ENCODE results near the gene TRMU.

DNA sequence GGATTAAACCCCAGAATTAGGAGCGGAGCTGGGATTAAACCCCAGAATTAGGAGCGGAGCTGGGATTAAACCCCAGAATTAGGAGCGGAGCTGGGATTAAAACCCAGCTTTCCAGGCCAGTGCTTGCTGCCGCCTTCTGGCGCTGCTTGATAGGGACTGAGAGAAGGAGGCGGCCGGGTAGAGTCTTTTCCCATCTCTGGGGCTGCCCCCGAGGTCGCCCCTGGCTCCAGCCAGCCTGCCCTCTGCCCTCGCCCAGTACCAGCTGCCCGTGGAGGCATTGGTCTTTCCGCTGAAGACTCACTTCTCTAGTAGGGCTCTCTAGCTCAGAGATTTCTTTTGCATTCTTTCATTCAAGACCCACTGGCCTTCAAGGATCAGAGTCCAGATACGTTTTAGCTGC is 5.2 kb downstream of the TRMU start:
- TF ChIP-seq, protein P1, sequence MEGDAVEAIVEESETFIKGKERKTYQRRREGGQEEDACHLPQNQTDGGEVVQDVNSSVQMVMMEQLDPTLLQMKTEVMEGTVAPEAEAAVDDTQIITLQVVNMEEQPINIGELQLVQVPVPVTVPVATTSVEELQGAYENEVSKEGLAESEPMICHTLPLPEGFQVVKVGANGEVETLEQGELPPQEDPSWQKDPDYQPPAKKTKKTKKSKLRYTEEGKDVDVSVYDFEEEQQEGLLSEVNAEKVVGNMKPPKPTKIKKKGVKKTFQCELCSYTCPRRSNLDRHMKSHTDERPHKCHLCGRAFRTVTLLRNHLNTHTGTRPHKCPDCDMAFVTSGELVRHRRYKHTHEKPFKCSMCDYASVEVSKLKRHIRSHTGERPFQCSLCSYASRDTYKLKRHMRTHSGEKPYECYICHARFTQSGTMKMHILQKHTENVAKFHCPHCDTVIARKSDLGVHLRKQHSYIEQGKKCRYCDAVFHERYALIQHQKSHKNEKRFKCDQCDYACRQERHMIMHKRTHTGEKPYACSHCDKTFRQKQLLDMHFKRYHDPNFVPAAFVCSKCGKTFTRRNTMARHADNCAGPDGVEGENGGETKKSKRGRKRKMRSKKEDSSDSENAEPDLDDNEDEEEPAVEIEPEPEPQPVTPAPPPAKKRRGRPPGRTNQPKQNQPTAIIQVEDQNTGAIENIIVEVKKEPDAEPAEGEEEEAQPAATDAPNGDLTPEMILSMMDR (IDR thresholded peaks at IDR 0.05) = no peak
- TF ChIP-seq POLR2A (IDR thresholded peaks at IDR 0.05) = no peak
